Measurements from ENCODE around the gene RBMS1. TPM values are rescaled to one million over a fixed set of nuclear protein-coding genes. Genes with fewer than 3 reads are reported as not detected.

The RBMS1 gene
- total and polyA plus RNA-seq, 7 donors = 8.4 to 43.2 (median 24.1) TPM

- no peak overlapping the region for H3K4me3 ChIP-seq
- ATAC-seq (no peak), DNase-seq (no peak)
- peak overlapping the region; percentile 60 for H3K27ac ChIP-seq
- no peaks in the 10 kb centered on the region for H3K9me3 ChIP-seq
- peaks cover 34% of the 10 kb centered on the region for H3K4me1 ChIP-seq
- intact Hi-C loops (cut with DNase I) = loop anchor here in 1 of 2 donors (10.0 kb wide), 1 partner anchor 554 kb away; no protein-coding TSS in a partner anchor
- no peaks in the 10 kb centered on the region for H3K36me3 ChIP-seq (ENCODE audit: insufficient read depth in 1 of 2, low read depth in 1 of 2)
- no peak for TF ChIP-seq CTCF (IDR thresholded peaks at IDR 0.05)
- no peaks in the 10 kb centered on the region for H3K27me3 ChIP-seq (ENCODE audit: insufficient read depth in 3 of 3, low read length in 2 of 3)
- 95 to 99% (median 98%) methylated on average over 4 of the region's 4 CpGs for WGBS, 3 donors
Measured at GRCh38 chr2:160420711-160421110, 72.9 kb downstream of the RBMS1 start.

- 36 to 61% (median 53%) methylated on average over 3 of the region's 3 CpGs for WGBS, 3 donors
- Histone ChIP-seq H3K27ac (peak overlapping the region; percentile 60), H3K27me3 (ENCODE audit: insufficient read depth in 3 of 3, low read length in 2 of 3) (no peaks in the 10 kb centered on the region), H3K4me3 (no peak overlapping the region), H3K36me3 (ENCODE audit: insufficient read depth in 1 of 2, low read depth in 1 of 2) (no peaks in the 10 kb centered on the region), H3K9me3 (no peaks in the 10 kb centered on the region), H3K4me1 (peaks cover 28% of the 10 kb centered on the region)
- intact Hi-C loops (cut with DNase I) = loop anchor here in 1 of 2 donors (10.0 kb wide), 1 partner anchor 555 kb away; no protein-coding TSS in a partner anchor
- TF ChIP-seq CTCF (IDR thresholded peaks at IDR 0.05) = no peak
- ATAC-seq = peak; percentile 57 to 84 (median 76)
- DNase-seq = no peak
Measured at GRCh38 chr2:160419776-160420505, 73.7 kb downstream of the RBMS1 start.

- 82 to 96% (median 87%) methylated on average over 1 of the region's 1 CpG for WGBS, 3 donors
- no peak for ATAC-seq
- H3K4me3 ChIP-seq = no peak overlapping the region
- H3K27ac ChIP-seq = no peak overlapping the region
- H3K4me1 ChIP-seq = peaks cover 29% of the 10 kb centered on the region
- no peaks in the 10 kb centered on the region for H3K27me3 ChIP-seq (ENCODE audit: insufficient read depth in 3 of 3, low read length in 2 of 3)
- H3K36me3 ChIP-seq (ENCODE audit: insufficient read depth in 1 of 2, low read depth in 1 of 2) = no peaks in the 10 kb centered on the region
- no peak for TF ChIP-seq CTCF (IDR thresholded peaks at IDR 0.05)
- DNase-seq = no peak
- intact Hi-C loops (cut with DNase I) = no loop called here
- no peaks in the 10 kb centered on the region for H3K9me3 ChIP-seq
Measured at GRCh38 chr2:160418853-160419252, 74.8 kb downstream of the RBMS1 start.

GRCh38 chr2:160418398-160418765 is 75.2 kb downstream of the RBMS1 start:
- peaks cover 29% of the 10 kb centered on the region for H3K4me1 ChIP-seq
- no peak for DNase-seq
- no peaks in the 10 kb centered on the region for H3K36me3 ChIP-seq (ENCODE audit: insufficient read depth in 1 of 2, low read depth in 1 of 2)
- H3K4me3 ChIP-seq = no peak overlapping the region
- H3K27me3 ChIP-seq (ENCODE audit: insufficient read depth in 3 of 3, low read length in 2 of 3) = no peaks in the 10 kb centered on the region
- WGBS, 3 donors = 40 to 65% (median 40%) methylated on average over 1 of the region's 1 CpG
- no peak overlapping the region for H3K27ac ChIP-seq
- intact Hi-C loops (cut with DNase I) = no loop called here
- no peaks in the 10 kb centered on the region for H3K9me3 ChIP-seq
- ATAC-seq = no peak
- TF ChIP-seq CTCF (IDR thresholded peaks at IDR 0.05) = no peak
